SH-SY5Y (cell line): ENCODE results near the gene KCNE2.
"Not testable (repeated sequence)": the region's sequence is repeated elsewhere in the genome, so short reads cannot be mapped to it uniquely, and the experiment has no call there.

Source experiments
- GATA2 ChIP-seq: IDR thresholded peaks from 2 replicates; pipeline ENCODE4 v1.6.1; 2011; ENCODE audit warnings: mild to moderate bottlenecking, low read depth, low read length
- GATA3 ChIP-seq: IDR thresholded peaks from 2 replicates; pipeline ENCODE4 v1.6.1; 2011; ENCODE audit warnings: low read depth, mild to moderate bottlenecking, low read length, moderate library complexity

Gene KCNE2

DNA sequence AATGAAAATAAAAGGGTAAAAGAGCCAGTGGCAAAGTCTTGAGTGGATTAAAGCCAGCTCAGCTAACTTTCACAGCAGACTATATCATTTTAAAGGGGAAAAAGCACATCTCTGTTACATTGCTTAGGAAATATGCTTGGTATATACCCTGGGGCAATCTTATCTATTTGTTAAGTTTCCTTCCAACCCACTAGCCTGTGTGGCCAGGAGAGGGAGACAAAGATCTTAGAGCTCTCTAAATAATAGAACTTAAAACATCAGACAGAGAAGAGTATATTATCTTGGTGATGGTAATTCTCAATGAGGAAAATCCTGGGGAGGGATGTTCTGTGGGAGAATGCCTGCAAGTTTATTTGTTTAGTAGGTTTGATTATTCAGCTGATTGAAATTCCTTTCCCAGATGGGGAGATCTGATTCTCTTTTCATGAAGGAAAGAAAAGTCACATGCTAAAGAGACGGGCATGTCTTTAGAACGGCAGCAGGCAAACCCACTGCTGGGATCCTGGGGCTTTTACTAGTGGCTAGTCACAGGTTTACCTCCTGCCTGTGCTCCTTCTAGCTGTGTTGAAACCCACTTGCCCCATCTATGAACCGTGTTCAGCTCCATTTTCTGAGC lies 3.6 kb downstream of the KCNE2 start:
- TF ChIP-seq GATA3 (no peak), GATA2 (no peak)

DNA sequence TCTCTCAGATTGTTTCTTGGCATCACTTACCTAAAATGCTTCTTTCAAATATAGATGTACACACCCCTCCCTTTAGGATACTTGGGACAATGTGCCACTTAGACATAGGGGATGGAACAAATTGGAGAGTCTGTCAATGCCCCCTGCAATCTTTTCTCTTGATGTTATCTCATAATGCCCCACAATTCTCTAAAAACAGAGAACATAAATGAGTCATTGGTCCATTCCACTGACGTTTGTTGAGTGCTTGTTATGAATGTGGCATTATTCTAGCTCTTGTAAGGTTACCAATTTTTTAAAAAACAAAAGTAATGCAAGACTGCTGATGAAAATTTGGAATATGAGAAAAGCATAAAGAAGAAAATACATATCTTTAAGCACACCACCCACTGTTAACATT lies 5.9 kb downstream of the KCNE2 start:
- no peak for TF ChIP-seq GATA3
- TF ChIP-seq GATA2: no peak

DNA sequence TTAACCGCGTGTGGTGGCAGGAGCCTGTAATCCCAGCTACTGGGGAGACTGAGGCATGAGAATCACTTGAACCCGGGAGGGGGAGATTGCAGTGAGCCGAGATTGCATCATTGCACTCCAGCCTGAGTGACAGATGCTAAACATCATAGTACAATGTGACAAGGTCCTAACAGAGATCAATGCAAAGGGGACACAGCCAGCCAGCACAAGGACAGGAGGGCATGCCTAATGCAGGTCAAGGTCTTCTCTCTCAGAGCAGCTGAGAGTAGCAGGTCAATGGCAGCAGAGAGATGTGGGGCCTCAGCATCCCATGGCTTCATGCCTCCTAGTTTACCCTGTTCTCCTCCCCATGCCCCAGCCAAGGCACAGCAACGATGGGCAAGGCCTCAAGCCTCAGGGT lies 8.5 kb downstream of the KCNE2 start:
- no peak for TF ChIP-seq GATA3
- no peak for TF ChIP-seq GATA2

DNA sequence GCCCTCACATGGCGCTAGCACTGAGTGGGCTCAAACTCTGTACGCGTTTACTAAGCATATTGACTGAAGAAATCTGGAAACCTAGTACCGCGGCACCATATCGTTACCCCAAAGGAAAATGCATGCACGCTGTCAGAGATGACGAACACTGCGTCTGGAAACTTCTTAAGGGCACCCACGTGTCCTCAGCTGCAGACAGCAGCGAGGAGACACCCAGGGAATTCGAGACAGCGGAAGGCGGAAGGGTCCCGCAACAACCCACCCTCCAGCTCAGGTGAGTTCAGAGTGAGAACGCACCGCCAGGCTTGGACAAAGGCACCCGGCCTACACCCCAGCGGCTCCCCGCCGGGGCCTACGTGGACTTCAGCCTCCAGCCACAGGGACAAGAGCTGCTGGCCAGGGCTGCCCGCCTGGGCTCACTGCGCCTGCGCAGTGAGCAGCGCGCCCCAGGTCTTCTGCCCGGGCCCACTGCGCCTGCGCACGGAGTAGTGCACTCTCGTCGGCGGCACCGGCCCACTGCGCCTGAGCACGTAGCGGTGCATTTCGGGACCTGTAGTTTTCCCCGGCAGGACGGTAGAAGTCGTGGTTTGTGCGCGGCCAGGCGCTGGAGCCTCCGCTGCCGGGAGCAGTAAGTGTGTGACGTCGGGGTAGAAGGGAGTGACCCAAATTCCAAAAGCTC lies 11.3 kb downstream of the KCNE2 start, which contains the start of gene SMIM11:
SMIM11 (plus strand) TSS at position 568 of the 679 bp plus-strand sequence. CDS start 3,998 bp downstream, outside the sequence.
- TF ChIP-seq GATA2, GATA3: not testable (repeated sequence)
